PC-9 (cell line): ENCODE results near the gene PPP4R3B. TPM values are rescaled to one million over a fixed set of nuclear protein-coding genes. Genes with fewer than 3 reads are reported as not detected.
A peak's percentile ranks its signal among the peaks of the same experiment; 100 is the strongest.
"Not testable (repeated sequence)": the region's sequence is repeated elsewhere in the genome, so short reads cannot be mapped to it uniquely, and the experiment has no call there.

Experiments used
- BruUV-seq: library from RNA; stranded (reverse); fragments of 400-500 nt; replicated peaks from 2 replicates; lab custom pipeline; 2021; lab: Mats Ljungman, UMichigan
- CTCF ChIA-PET: fragments of 300-600 bp; sonication (Branson Sonifier 250); formaldehyde crosslinking; loops from one replicate; lab custom pipeline; 2022; ENCODE audit warnings: antibody characterized with exemption; lab: Charles Lee
- POLR2A ChIA-PET: fragments of 300-600 bp; sonication (Branson Sonifier 250); formaldehyde crosslinking; loops from one replicate; lab custom pipeline; 2022; ENCODE audit warnings: antibody characterized with exemption; ENCODE audit not compliant: unreplicated experiment; lab: Charles Lee
- DNase-seq, 2 experiments: peaks; one replicate each; pipeline versions ENCODE4 v3.0.0 to v3.0.0-alpha.2; 2015 to 2022; ENCODE audit warnings: mixed read lengths in 1 of 2
- H2AFZ ChIP-seq: fragments of 200-600 bp; sonication (generic); 2 replicates; pipeline ENCODE4 v1.8.1; 2017; ENCODE audit warnings: antibody characterized with exemption
- H3F3A ChIP-seq: fragments of 200-600 bp; sonication (generic); 2 replicates; pipeline ENCODE4 v1.8.1; 2017; ENCODE audit warnings: antibody characterized with exemption, mild to moderate bottlenecking, low read depth; ENCODE audit not compliant: insufficient read depth
- H3K27ac ChIP-seq: fragments of 200-600 bp; sonication (generic); 2 replicates; pipeline ENCODE4 v1.6.1; 2016; ENCODE audit warnings: mixed run types
- H3K27me3 ChIP-seq: fragments of 200-600 bp; sonication (generic); 2 replicates; pipeline ENCODE4 v1.6.1; 2016; ENCODE audit warnings: low read depth, mixed run types; ENCODE audit not compliant: insufficient read depth
- H3K36me3 ChIP-seq: fragments of 200-600 bp; sonication (generic); 2 replicates; pipeline ENCODE4 v1.6.1; 2016; ENCODE audit warnings: low read depth, mixed run types
- H3K4me1 ChIP-seq: fragments of 200-600 bp; sonication (generic); replicated peaks from 2 replicates; pipeline ENCODE4 v1.6.1; 2016; ENCODE audit warnings: mixed run types; ENCODE audit not compliant: insufficient read depth
- H3K4me2 ChIP-seq: fragments of 200-600 bp; sonication (generic); 2 replicates; pipeline ENCODE4 v1.6.1; 2017; ENCODE audit warnings: mixed run types
- H3K4me3 ChIP-seq: fragments of 200-600 bp; sonication (generic); 2 replicates; pipeline ENCODE4 v1.6.1; 2016; ENCODE audit warnings: mixed run types
- H3K79me2 ChIP-seq: fragments of 200-600 bp; sonication (generic); 2 replicates; pipeline ENCODE4 v1.6.1; 2017; ENCODE audit warnings: low read depth, mixed run types
- H3K9me2 ChIP-seq: fragments of 200-600 bp; sonication (generic); 2 replicates; pipeline ENCODE4 v1.8.1; 2017; ENCODE audit warnings: mild to moderate bottlenecking; ENCODE audit not compliant: insufficient read depth
- H3K9me3 ChIP-seq: fragments of 200-600 bp; sonication (generic); 2 replicates; pipeline ENCODE4 v1.8.1; 2016; ENCODE audit warnings: low read depth; ENCODE audit not compliant: insufficient read depth
- H4K20me1 ChIP-seq: fragments of 200-600 bp; sonication (generic); 2 replicates; pipeline ENCODE4 v1.8.1; 2017; ENCODE audit not compliant: insufficient read depth
- EZH2 ChIP-seq: fragments of 200-600 bp; sonication (generic); IDR thresholded peaks from 2 replicates; pipeline ENCODE4 v1.8.0; 2017; ENCODE audit warnings: antibody characterized with exemption, low read depth
- intact Hi-C: fragments of 100-400 bp; cut with micrococcal nuclease; formaldehyde crosslinking; loops from one replicate; pipeline ENCODE4 v1.10.0; 2022; ENCODE audit not compliant: unreplicated experiment
- total RNA-seq: library from RNA; stranded (reverse); gene quantifications from 2 replicates; pipeline ENCODE4 v1.2.3, GENCODE V29; 2021
- TF ChIP-seq, protein P1 (sequence below): fragments of 200-600 bp; sonication (generic); conservative IDR thresholded peaks from 2 replicates; pipeline ENCODE4 v1.6.1; 2017; ENCODE audit warnings: mixed run types, antibody characterized with exemption, mild to moderate bottlenecking, moderate library complexity

The PPP4R3B gene
- total RNA-seq, 1 experiment from 2014 or later = 66.2 TPM

DNA sequence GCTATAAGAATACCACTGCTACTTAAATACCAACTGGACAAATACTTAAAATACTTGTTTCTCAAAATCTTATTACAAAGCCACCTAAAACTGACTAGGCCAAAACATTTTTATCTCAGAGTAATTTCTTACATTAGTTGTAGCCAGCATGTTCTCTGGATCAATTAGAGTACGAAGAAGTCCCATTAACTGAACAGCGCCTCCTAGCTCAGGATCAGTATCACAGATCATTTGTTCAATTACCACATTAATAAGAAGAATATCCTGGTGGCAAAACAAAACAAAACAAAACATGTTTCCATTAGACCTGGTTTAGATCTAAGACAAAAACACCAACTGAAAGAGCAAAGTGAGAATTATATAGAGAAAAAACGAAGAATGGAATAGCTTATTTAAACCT, 36.0 kb downstream of the PPP4R3B start:
- intact Hi-C loops = no loop called here
- TF ChIP-seq EZH2 = no peak
- TF ChIP-seq, protein P1, sequence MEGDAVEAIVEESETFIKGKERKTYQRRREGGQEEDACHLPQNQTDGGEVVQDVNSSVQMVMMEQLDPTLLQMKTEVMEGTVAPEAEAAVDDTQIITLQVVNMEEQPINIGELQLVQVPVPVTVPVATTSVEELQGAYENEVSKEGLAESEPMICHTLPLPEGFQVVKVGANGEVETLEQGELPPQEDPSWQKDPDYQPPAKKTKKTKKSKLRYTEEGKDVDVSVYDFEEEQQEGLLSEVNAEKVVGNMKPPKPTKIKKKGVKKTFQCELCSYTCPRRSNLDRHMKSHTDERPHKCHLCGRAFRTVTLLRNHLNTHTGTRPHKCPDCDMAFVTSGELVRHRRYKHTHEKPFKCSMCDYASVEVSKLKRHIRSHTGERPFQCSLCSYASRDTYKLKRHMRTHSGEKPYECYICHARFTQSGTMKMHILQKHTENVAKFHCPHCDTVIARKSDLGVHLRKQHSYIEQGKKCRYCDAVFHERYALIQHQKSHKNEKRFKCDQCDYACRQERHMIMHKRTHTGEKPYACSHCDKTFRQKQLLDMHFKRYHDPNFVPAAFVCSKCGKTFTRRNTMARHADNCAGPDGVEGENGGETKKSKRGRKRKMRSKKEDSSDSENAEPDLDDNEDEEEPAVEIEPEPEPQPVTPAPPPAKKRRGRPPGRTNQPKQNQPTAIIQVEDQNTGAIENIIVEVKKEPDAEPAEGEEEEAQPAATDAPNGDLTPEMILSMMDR = peak; percentile 58
- Histone ChIP-seq H3K9me2 (no peaks in the 10 kb centered on the region), H3K9me3 (no peaks in the 10 kb centered on the region), H2AFZ (no peak overlapping the region), H3K27ac (no peak overlapping the region), H3F3A (peaks cover 17% of the 10 kb centered on the region), H3K4me3 (no peak overlapping the region), H4K20me1 (peaks cover 13% of the 10 kb centered on the region; the same call in 1 of the 2 replicates), H3K4me1 (peaks cover 30% of the 10 kb centered on the region), H3K36me3 (peaks cover 72% of the 10 kb centered on the region), H3K79me2 (no peaks in the 10 kb centered on the region; the same call in 1 of the 2 replicates), H3K4me2 (no peak overlapping the region), H3K27me3 (no peaks in the 10 kb centered on the region)
- CTCF ChIA-PET = no interaction called here
- no TSS peak for BruUV-seq
- POLR2A ChIA-PET = no interaction called here
- no peak for DNase-seq

DNA sequence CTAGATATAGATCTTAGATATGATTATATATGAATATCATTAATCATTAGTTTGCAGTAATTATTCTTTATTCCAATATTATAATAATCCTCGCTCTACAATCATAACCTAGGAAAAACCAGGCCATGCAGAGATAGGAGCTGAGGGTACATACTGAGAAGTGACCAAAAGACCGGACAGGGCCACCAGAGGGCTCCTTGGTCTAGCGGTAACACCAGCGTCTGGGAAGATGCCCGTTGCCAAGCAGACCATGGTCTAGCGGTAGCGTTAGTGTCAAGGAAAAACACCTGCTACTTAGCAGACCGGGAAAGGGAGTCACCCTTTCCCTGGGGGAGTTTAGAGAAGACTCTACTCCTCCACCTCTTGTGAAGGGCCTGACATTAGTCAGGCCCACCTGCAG, 48.4 kb downstream of the PPP4R3B start:
- POLR2A ChIA-PET, DNase-seq, intact Hi-C loops, H3K79me2 ChIP-seq, BruUV-seq, H3K9me3 ChIP-seq, H4K20me1 ChIP-seq, H3K27ac ChIP-seq, H2AFZ ChIP-seq, H3K27me3 ChIP-seq, H3K4me1 ChIP-seq, H3K4me2 ChIP-seq, H3K9me2 ChIP-seq, H3K4me3 ChIP-seq, CTCF ChIA-PET: not testable (repeated sequence)
- Histone ChIP-seq H3K36me3 (peaks cover 41% of the 10 kb centered on the region), H3F3A (peaks cover 18% of the 10 kb centered on the region)

DNA sequence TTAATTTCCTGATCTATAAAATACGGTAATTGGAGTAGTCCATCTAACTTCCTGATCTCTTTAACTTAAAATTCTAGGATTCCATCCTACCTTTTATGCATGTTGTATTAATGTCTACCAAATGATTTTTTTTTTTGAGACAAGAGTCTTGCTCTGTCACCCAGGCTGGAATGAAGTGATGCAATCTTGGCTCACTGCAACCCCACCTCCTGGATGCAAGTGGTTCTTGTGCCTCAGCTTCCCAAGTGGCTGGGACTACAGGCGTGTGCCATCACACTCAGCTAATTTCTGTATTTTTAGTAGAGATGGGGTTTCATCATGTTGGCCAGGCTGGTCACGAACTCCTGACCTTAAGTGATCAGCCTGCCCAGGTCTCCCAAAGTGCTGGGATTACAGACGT, 50.1 kb downstream of the PPP4R3B start:
- Histone ChIP-seq H2AFZ (no peak overlapping the region), H3K79me2 (no peaks in the 10 kb centered on the region), H3K27ac (no peak overlapping the region), H3K4me3 (no peak overlapping the region), H3K9me2 (no peaks in the 10 kb centered on the region), H3K36me3 (peaks cover 56% of the 10 kb centered on the region), H3K27me3 (no peaks in the 10 kb centered on the region), H3K4me2 (no peak overlapping the region), H3K9me3 (peaks cover 8% of the 10 kb centered on the region), H4K20me1 (no peaks in the 10 kb centered on the region), H3K4me1 (no peaks in the 10 kb centered on the region), H3F3A (peaks cover 15% of the 10 kb centered on the region; the same call in 1 of the 2 replicates)
- intact Hi-C loops = no loop called here
- ChIA-PET CTCF (no interaction called here), POLR2A (no interaction called here)
- DNase-seq = no peak
- no peak for TF ChIP-seq EZH2
- TF ChIP-seq, protein P1 = no peak
- no TSS peak for BruUV-seq

GRCh38 chr2:55565613-55566012, 51.8 kb downstream of the PPP4R3B start:
- DNase-seq = no peak
- Histone ChIP-seq H3K4me1 (no peaks in the 10 kb centered on the region), H2AFZ (no peak overlapping the region), H3K27me3 (no peaks in the 10 kb centered on the region), H3K9me3 (peaks cover 10% of the 10 kb centered on the region), H3K27ac (no peak overlapping the region), H3K9me2 (no peaks in the 10 kb centered on the region), H3K79me2 (no peaks in the 10 kb centered on the region), H3K4me2 (no peak overlapping the region), H4K20me1 (no peaks in the 10 kb centered on the region), H3K36me3 (peaks cover 59% of the 10 kb centered on the region), H3K4me3 (no peak overlapping the region), H3F3A (peaks cover 6% of the 10 kb centered on the region; the same call in 1 of the 2 replicates)
- no TSS peak for BruUV-seq
- CTCF ChIA-PET = interaction anchor here (0.6 kb wide), 1 partner anchor 131 kb away, joined by 6 read pairs; no protein-coding TSS in a partner anchor
- TF ChIP-seq, protein P1 = no peak
- TF ChIP-seq EZH2 = no peak
- POLR2A ChIA-PET = no interaction called here
- intact Hi-C loops = no loop called here
